HCT116 (cell line): ENCODE data around the gene AGMAT.

ENCODE experiments used
- RAD21 ChIP-seq: IDR thresholded peaks from 2 replicates; pipeline ENCODE4 v1.6.1; 2012; ENCODE audit warnings: low read depth, mild to moderate bottlenecking
- TF ChIP-seq, protein P1 (sequence below), 3 experiments: fragments of 200-600 bp in 1 of 3; sonication (generic) in 1 of 3; IDR thresholded peaks in 2 of 3; conservative IDR thresholded peaks in 1 of 3; 2 replicates each; pipeline ENCODE4 v1.5.1; 2012 to 2017; ENCODE audit warnings: low read depth in 2 of 3, low read length in 2 of 3, antibody characterized with exemption in 1 of 3, borderline replicate concordance in 1 of 3, control low read depth in 1 of 3, mild to moderate bottlenecking in 1 of 3, mixed read lengths in 1 of 3, mixed run types in 1 of 3, moderate library complexity in 1 of 3; ENCODE audit not compliant: insufficient read depth in 1 of 3
- TF ChIP-seq, protein P2 (sequence below): IDR thresholded peaks from 2 replicates; pipeline ENCODE4 v1.6.1; 2012; ENCODE audit warnings: low read depth

DNA sequence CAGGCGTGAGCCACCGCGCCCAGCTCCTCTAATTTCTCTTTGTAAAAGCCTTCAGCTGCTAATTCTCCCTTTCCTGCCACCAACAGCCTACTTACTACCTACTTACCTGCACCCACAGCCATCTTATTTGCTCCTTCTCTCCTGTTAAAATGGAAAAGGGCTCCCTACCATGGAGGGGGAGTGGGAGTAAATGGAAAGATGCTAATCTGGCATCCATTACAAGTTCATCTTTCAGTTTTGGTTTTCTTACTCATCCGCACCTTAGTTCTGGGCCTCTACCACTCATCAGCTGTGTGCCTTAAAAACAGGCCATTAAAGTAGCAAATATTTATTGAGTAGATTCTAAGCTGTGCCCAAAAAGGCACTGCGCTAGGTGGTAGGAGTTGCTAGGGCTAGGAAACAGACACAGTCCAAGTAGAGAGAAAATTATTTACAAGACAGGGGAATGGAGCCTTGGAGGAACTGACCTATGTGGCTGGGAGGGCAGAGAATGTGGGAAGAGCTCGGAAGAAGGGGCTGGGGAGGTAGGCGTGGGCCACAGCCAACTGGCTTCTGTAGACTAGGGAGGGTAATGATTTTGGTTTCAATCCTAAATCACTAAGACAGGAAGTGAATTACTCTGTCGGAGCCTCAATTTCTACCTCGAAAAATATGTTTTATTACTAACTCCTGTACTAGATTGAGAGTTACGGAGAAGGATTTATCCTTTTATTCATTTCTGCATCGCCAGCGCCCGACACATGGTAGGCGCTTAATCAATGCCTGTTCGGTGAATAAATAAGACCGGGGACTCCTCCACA is 31.7 kb upstream of the AGMAT start:
- TF ChIP-seq, protein P1, sequence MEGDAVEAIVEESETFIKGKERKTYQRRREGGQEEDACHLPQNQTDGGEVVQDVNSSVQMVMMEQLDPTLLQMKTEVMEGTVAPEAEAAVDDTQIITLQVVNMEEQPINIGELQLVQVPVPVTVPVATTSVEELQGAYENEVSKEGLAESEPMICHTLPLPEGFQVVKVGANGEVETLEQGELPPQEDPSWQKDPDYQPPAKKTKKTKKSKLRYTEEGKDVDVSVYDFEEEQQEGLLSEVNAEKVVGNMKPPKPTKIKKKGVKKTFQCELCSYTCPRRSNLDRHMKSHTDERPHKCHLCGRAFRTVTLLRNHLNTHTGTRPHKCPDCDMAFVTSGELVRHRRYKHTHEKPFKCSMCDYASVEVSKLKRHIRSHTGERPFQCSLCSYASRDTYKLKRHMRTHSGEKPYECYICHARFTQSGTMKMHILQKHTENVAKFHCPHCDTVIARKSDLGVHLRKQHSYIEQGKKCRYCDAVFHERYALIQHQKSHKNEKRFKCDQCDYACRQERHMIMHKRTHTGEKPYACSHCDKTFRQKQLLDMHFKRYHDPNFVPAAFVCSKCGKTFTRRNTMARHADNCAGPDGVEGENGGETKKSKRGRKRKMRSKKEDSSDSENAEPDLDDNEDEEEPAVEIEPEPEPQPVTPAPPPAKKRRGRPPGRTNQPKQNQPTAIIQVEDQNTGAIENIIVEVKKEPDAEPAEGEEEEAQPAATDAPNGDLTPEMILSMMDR (IDR thresholded peaks at IDR 0.05 in 2 of 3, conservative IDR thresholded peaks at IDR 0.05 in 1 of 3; ENCODE audit: borderline replicate concordance in 1 of 3, insufficient read depth in 1 of 3, low read depth in 2 of 3, low read length in 2 of 3): no peak
- no peak for TF ChIP-seq RAD21
- TF ChIP-seq, protein P2, sequence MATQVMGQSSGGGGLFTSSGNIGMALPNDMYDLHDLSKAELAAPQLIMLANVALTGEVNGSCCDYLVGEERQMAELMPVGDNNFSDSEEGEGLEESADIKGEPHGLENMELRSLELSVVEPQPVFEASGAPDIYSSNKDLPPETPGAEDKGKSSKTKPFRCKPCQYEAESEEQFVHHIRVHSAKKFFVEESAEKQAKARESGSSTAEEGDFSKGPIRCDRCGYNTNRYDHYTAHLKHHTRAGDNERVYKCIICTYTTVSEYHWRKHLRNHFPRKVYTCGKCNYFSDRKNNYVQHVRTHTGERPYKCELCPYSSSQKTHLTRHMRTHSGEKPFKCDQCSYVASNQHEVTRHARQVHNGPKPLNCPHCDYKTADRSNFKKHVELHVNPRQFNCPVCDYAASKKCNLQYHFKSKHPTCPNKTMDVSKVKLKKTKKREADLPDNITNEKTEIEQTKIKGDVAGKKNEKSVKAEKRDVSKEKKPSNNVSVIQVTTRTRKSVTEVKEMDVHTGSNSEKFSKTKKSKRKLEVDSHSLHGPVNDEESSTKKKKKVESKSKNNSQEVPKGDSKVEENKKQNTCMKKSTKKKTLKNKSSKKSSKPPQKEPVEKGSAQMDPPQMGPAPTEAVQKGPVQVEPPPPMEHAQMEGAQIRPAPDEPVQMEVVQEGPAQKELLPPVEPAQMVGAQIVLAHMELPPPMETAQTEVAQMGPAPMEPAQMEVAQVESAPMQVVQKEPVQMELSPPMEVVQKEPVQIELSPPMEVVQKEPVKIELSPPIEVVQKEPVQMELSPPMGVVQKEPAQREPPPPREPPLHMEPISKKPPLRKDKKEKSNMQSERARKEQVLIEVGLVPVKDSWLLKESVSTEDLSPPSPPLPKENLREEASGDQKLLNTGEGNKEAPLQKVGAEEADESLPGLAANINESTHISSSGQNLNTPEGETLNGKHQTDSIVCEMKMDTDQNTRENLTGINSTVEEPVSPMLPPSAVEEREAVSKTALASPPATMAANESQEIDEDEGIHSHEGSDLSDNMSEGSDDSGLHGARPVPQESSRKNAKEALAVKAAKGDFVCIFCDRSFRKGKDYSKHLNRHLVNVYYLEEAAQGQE: no peak
